Naive thymus-derived CD4-positive, alpha-beta T cell (primary cell): Measurements from ENCODE around the gene KRT80. TPM values are rescaled to one million over a fixed set of nuclear protein-coding genes. Genes with fewer than 3 reads are reported as not detected.

Experiments used
- ATAC-seq: fragments of 150-1000 bp; cut with Tn5 transposase; 2 replicates; pipeline ENCODE4 v1.10.0; 2021; ENCODE audit warnings: mild to moderate bottlenecking, moderate library complexity
- CTCF ChIA-PET: fragments of 350-600 bp; sonication (Branson Sonifier 250); formaldehyde crosslinking; loops from one replicate; lab custom pipeline; 2021; ENCODE audit warnings: antibody characterized with exemption; lab: Charles Lee
- POLR2A ChIA-PET: fragments of 350-600 bp; sonication (Branson Sonifier 250); formaldehyde crosslinking; loops from one replicate; lab custom pipeline; 2021; ENCODE audit warnings: antibody characterized with exemption, inconsistent platforms; lab: Charles Lee
- DNase-seq, 9 donors: peaks; one replicate each; pipeline versions ENCODE4 v3.0.0 to v3.0.0-alpha.2; 2020 to 2022; ENCODE audit warnings: mixed read lengths in 1 of 9
- H3K27ac ChIP-seq: one replicate; pipeline ENCODE4 v1.7.0; 2013; ENCODE audit warnings: mild to moderate bottlenecking, low read depth, low read length, moderate library complexity
- H3K27me3 ChIP-seq, 2 donors: one replicate each; pipeline ENCODE4 v1.7.0; 2013; ENCODE audit warnings: low read length in 2 of 2, mild to moderate bottlenecking in 2 of 2, moderate library complexity in 2 of 2; ENCODE audit not compliant: control insufficient read depth in 2 of 2, insufficient read depth in 2 of 2
- H3K36me3 ChIP-seq, 3 experiments: 1 replicate in 2 of 3; 2 replicates in 1 of 3; pipeline ENCODE4 v1.7.0; 2013; ENCODE audit warnings: low read length in 3 of 3, mild to moderate bottlenecking in 3 of 3, moderate library complexity in 1 of 3; ENCODE audit not compliant: insufficient read depth in 3 of 3, control insufficient read depth in 2 of 3
- H3K4me1 ChIP-seq, 2 donors: one replicate each; pipeline ENCODE4 v1.7.0; 2013; ENCODE audit warnings: low read length in 2 of 2, mild to moderate bottlenecking in 2 of 2, moderate library complexity in 1 of 2; ENCODE audit not compliant: control insufficient read depth in 2 of 2, insufficient read depth in 2 of 2
- H3K4me3 ChIP-seq: 2 replicates; pipeline ENCODE4 v1.7.0; 2013; ENCODE audit warnings: mild to moderate bottlenecking, low read length
- H3K9me3 ChIP-seq, 3 experiments: 1 replicate in 2 of 3; 2 replicates in 1 of 3; pipeline ENCODE4 v1.7.0; 2013; ENCODE audit warnings: low read length in 3 of 3; ENCODE audit not compliant: control insufficient read depth in 2 of 3
- H3K27ac Mint-ChIP-seq, 9 donors: one replicate each; pipeline ENCODE4 v1.8.0; 2020 to 2022; ENCODE audit warnings: mixed read lengths in 9 of 9, mild to moderate bottlenecking in 8 of 9, moderate library complexity in 5 of 9, inconsistent platforms in 2 of 9
- H3K27me3 Mint-ChIP-seq, 5 donors: one replicate each; pipeline ENCODE4 v1.8.0; 2021 to 2022; ENCODE audit warnings: mixed read lengths in 5 of 5, mild to moderate bottlenecking in 1 of 5
- H3K36me3 Mint-ChIP-seq, 5 donors: one replicate each; pipeline ENCODE4 v1.8.0; 2020 to 2022; ENCODE audit warnings: mixed read lengths in 5 of 5, mild to moderate bottlenecking in 3 of 5, inconsistent platforms in 1 of 5
- H3K4me1 Mint-ChIP-seq, 7 donors: one replicate each; pipeline ENCODE4 v1.8.0; 2020 to 2022; ENCODE audit warnings: mixed read lengths in 7 of 7, mild to moderate bottlenecking in 3 of 7, inconsistent platforms in 1 of 7
- H3K4me3 Mint-ChIP-seq, 10 donors: one replicate each; pipeline ENCODE4 v1.8.0; 2020 to 2022; ENCODE audit warnings: mild to moderate bottlenecking in 10 of 10, mixed read lengths in 10 of 10, moderate library complexity in 6 of 10, inconsistent platforms in 2 of 10
- H3K9me3 Mint-ChIP-seq, 11 donors: one replicate each; pipeline ENCODE4 v1.8.0; 2020 to 2022; ENCODE audit warnings: mixed read lengths in 11 of 11, mild to moderate bottlenecking in 4 of 11, inconsistent platforms in 1 of 11, moderate library complexity in 1 of 11
- intact Hi-C, 2 donors: fragments of 100-400 bp; cut with micrococcal nuclease; formaldehyde crosslinking; loops; one replicate each; pipeline ENCODE4 v1.15.1; 2023
- polyA plus RNA-seq, 2 donors: library from polyadenylated mRNA; unstranded; fragments of 300-500 nt; fragmentation: Illumina TruSeq; gene quantifications; one replicate each; pipeline ENCODE4 v1.2.3, GENCODE V29; 2021
- total RNA-seq, 6 experiments: library from RNA in 5 of 6; stranded (reverse) in 5 of 6; gene quantifications; 1 replicate in 5 of 6; 2 replicates in 1 of 6; pipeline ENCODE4 v1.2.3 and lab custom pipeline; 2021 to 2026

KRT80 gene
- total and polyA plus RNA-seq, 7 experiments from 2014 or later, result 0.12 TPM; not detected in 6

GRCh38 chr12:52168019-52168717 is 23.6 kb downstream of the KRT80 start:
- no peak for ATAC-seq
- Mint-ChIP-seq H3K9me3 (no peaks in the 10 kb centered on the region), H3K36me3 (no peaks in the 10 kb centered on the region), H3K27me3 (no peaks in the 10 kb centered on the region), H3K4me3 (no peak overlapping the region), H3K4me1 (peaks cover 0 to 13% (median 4%) of the 10 kb centered on the region in 7 donors), H3K27ac (no peak overlapping the region)
- no peaks in the 10 kb centered on the region for H3K27me3 ChIP-seq
- H3K4me1 ChIP-seq, result no peaks in the 10 kb centered on the region
- POLR2A ChIA-PET, result no interaction called here
- intact Hi-C loops, result no loop called here
- CTCF ChIA-PET, result no interaction called here
- H3K27ac ChIP-seq, result no peak overlapping the region
- no peaks in the 10 kb centered on the region for H3K9me3 ChIP-seq
- no peak overlapping the region for H3K4me3 ChIP-seq
- no peak for DNase-seq
- no peaks in the 10 kb centered on the region for H3K36me3 ChIP-seq

GRCh38 chr12:52167526-52167925 is 24.3 kb downstream of the KRT80 start:
- Histone ChIP-seq H3K27me3 (no peaks in the 10 kb centered on the region), H3K4me3 (no peak overlapping the region), H3K4me1 (peaks cover 0 to under 1% of the 10 kb centered on the region in 2 donors), H3K36me3 (no peaks in the 10 kb centered on the region), H3K27ac (no peak overlapping the region), H3K9me3 (no peaks in the 10 kb centered on the region)
- ATAC-seq, result no peak
- ChIA-PET POLR2A (no interaction called here), CTCF (no interaction called here)
- H3K4me1 Mint-ChIP-seq, result peaks cover 0 to 17% (median 7%) of the 10 kb centered on the region in 7 donors
- DNase-seq, result no peak
- no peaks in the 10 kb centered on the region for H3K27me3 Mint-ChIP-seq
- no peaks in the 10 kb centered on the region for H3K36me3 Mint-ChIP-seq
- intact Hi-C loops, result no loop called here
- no peaks in the 10 kb centered on the region for H3K9me3 Mint-ChIP-seq
- no peak overlapping the region for H3K27ac Mint-ChIP-seq
- no peak overlapping the region for H3K4me3 Mint-ChIP-seq

DNA sequence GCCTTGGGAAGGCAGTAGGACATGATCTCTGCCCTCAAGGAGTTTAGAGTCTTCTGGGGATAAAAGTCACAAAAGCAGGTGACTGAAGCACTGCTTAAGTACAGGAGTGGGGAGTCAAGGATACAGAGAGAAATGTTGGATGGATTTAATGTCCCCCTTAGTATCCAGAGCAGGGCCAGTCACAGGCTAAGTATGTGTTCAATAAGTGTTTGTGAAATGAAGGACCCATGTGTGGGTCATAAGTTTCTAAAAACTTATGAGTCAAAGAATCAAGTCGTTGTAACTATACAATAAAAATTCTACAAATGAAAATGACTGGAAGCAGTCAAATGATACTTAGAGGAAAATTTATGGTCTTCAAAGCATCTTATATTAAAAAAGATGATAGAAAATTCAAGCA is 25.1 kb downstream of the KRT80 start:
- Histone ChIP-seq H3K4me1 (peaks cover 0 to 9% of the 10 kb centered on the region in 2 donors), H3K27me3 (no peaks in the 10 kb centered on the region), H3K9me3 (no peaks in the 10 kb centered on the region), H3K36me3 (no peaks in the 10 kb centered on the region), H3K4me3 (no peak overlapping the region), H3K27ac (no peak overlapping the region)
- Mint-ChIP-seq H3K27ac (no peak overlapping the region), H3K4me3 (no peak overlapping the region), H3K4me1 (peaks cover 8 to 25% (median 14%) of the 10 kb centered on the region in 7 donors), H3K9me3 (no peaks in the 10 kb centered on the region), H3K36me3 (no peaks in the 10 kb centered on the region), H3K27me3 (no peaks in the 10 kb centered on the region)
- ATAC-seq, result no peak
- ChIA-PET CTCF (interaction anchor here (0.6 kb wide), 1 partner anchor 1660 kb away, joined by 4 read pairs; no protein-coding TSS in a partner anchor), POLR2A (no interaction called here)
- intact Hi-C loops, result no loop called here
- no peak for DNase-seq

DNA sequence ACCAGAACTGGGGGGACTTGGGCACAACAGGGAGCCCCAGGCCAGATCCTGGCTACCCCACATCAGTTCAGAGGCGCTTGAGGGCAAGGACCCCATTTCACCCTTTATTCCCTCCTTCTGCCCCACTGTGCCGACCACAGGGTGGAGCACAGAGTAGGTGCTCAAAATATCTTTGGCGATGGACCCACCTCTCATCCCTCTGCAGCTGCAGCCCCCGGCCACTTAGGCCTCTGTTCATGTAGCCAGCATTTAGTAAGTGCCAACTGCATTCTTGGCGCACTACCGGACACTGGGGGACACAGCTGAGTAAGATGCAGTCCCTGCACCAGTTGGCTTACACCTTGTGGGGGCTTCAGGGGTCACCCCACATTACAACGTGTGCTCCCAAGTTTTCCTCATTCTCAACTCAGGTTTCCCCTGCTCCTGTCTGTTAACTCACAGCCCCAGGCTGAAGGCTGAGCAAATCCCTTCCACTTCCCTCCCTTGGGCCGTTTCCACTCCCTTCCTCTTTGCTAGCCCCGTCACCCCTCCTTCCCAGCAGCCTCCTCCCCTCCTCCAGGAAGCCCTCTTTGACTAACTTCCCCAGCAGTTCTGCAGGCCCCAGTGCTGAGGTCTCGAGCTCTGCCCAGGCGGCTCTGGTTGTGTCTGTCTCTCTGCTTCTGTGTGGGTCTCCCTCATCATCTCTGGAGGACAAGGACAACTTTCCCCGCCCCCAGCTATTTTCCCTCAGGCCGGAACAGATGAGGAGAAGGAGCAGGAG is 26.5 kb downstream of the KRT80 start:
- H3K27ac ChIP-seq, result no peak overlapping the region
- H3K36me3 ChIP-seq, result no peaks in the 10 kb centered on the region
- no peaks in the 10 kb centered on the region for H3K9me3 Mint-ChIP-seq
- H3K27ac Mint-ChIP-seq, result no peak overlapping the region
- H3K4me3 ChIP-seq, result no peak overlapping the region
- H3K4me1 ChIP-seq, result peaks cover 5 to 15% of the 10 kb centered on the region in 2 donors
- no peaks in the 10 kb centered on the region for H3K36me3 Mint-ChIP-seq
- DNase-seq (no peak), ATAC-seq (peak; percentile 44)
- intact Hi-C loops, result no loop called here
- no peaks in the 10 kb centered on the region for H3K27me3 Mint-ChIP-seq
- H3K9me3 ChIP-seq, result no peaks in the 10 kb centered on the region
- CTCF ChIA-PET, result no interaction called here
- POLR2A ChIA-PET, result no interaction called here
- H3K27me3 ChIP-seq, result no peaks in the 10 kb centered on the region
- peaks cover 16 to 32% (median 22%) of the 10 kb centered on the region in 7 donors for H3K4me1 Mint-ChIP-seq
- no peak overlapping the region for H3K4me3 Mint-ChIP-seq

- H3K27ac ChIP-seq, result no peak overlapping the region
- ATAC-seq, result no peak
These were observed 27.2 kb downstream of the KRT80 start for GRCh38 chr12:52164624-52165023.

DNA sequence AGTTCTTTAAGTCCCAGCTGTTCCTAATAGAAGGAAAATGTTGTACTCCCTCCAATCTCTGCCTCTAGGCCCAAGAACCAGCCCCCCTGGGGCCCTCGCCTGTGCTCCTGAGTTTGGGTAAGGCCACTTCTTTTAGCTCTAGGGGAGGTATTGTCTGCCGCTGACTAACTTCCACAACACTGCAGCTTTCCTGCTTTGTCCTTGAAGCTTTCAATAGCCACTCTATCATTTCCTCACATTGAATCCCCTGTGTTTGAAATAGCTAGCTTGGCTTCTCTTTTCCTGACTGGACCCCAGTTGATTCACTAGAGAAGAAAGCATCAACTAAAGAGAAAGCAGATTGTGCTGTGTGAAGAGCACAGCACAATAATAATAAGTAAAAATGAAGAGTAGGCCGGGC is 28.8 kb downstream of the KRT80 start:
- Histone ChIP-seq H3K27ac (no peak overlapping the region), H3K4me1 (peaks cover 5 to 15% of the 10 kb centered on the region in 2 donors), H3K4me3 (no peak overlapping the region), H3K36me3 (no peaks in the 10 kb centered on the region), H3K27me3 (no peaks in the 10 kb centered on the region), H3K9me3 (no peaks in the 10 kb centered on the region)
- POLR2A ChIA-PET, result no interaction called here
- Mint-ChIP-seq H3K27me3 (no peaks in the 10 kb centered on the region), H3K4me3 (peak overlapping the region in 2 of 10 donors; percentile 0 to 18), H3K36me3 (no peaks in the 10 kb centered on the region), H3K4me1 (peaks cover 16 to 32% (median 22%) of the 10 kb centered on the region in 7 donors), H3K27ac (peak overlapping the region in 1 of 9 donors; percentile 82), H3K9me3 (peaks cover 0 to 4% (median 0%) of the 10 kb centered on the region in 11 donors)
- CTCF ChIA-PET, result interaction anchor here (1.0 to 1.3 kb wide), 3 partner anchors 11 to 817 kb away, joined by 3 to 8 read pairs (median 4); no protein-coding TSS in a partner anchor
- intact Hi-C loops, result no loop called here
- no peak for DNase-seq
- ATAC-seq, result no peak

More at GRCh38 chr12:52164624-52165023, 27.2 kb downstream of the KRT80 start:
- no peaks in the 10 kb centered on the region for H3K9me3 Mint-ChIP-seq
- no peak overlapping the region for H3K4me3 Mint-ChIP-seq
- H3K27ac Mint-ChIP-seq, result peak overlapping the region in 1 of 9 donors; percentile 36
- no peak overlapping the region for H3K4me3 ChIP-seq
- H3K36me3 ChIP-seq, result no peaks in the 10 kb centered on the region
- intact Hi-C loops, result no loop called here
- no peaks in the 10 kb centered on the region for H3K27me3 ChIP-seq
- DNase-seq, result no peak
- no peaks in the 10 kb centered on the region for H3K27me3 Mint-ChIP-seq
- no peaks in the 10 kb centered on the region for H3K9me3 ChIP-seq
- H3K4me1 Mint-ChIP-seq, result peaks cover 16 to 32% (median 22%) of the 10 kb centered on the region in 7 donors
- ChIA-PET POLR2A (no interaction called here), CTCF (no interaction called here)
- no peaks in the 10 kb centered on the region for H3K36me3 Mint-ChIP-seq
- H3K4me1 ChIP-seq, result peaks cover 5 to 15% of the 10 kb centered on the region in 2 donors
